GM21576 (cell line): Measurements from ENCODE around the gene TENT4B.
A peak's percentile ranks its signal among the peaks of the same experiment; 100 is the strongest.

ENCODE experiments used
- ATAC-seq: cut with Tn5 transposase; IDR thresholded peaks from one replicate; pipeline ENCODE4 v1.9.1; 2021; ENCODE audit warnings: mild to moderate bottlenecking, moderate library complexity; ENCODE audit not compliant: unreplicated experiment

The TENT4B gene

GRCh38 chr16:50195276-50195675, 42.2 kb downstream of the TENT4B start:
- no peak for ATAC-seq

- ATAC-seq, result no peak
These were observed 42.6 kb downstream of the TENT4B start for GRCh38 chr16:50195756-50196155.

GRCh38 chr16:50197582-50197981, 44.5 kb downstream of the TENT4B start:
- no peak for ATAC-seq

- ATAC-seq, result no peak
These were observed 45.8 kb downstream of the TENT4B start for GRCh38 chr16:50198802-50199403.

GRCh38 chr16:50201787-50202186, 48.7 kb downstream of the TENT4B start:
- ATAC-seq, result no peak

- ATAC-seq, result no peak
These were observed 50.0 kb downstream of the TENT4B start for GRCh38 chr16:50202926-50203624.

- no peak for ATAC-seq
These were observed 50.6 kb downstream of the TENT4B start for GRCh38 chr16:50203681-50204080.

GRCh38 chr16:50204453-50205108, 51.5 kb downstream of the TENT4B start:
- no peak for ATAC-seq

GRCh38 chr16:50207652-50208051, 54.5 kb downstream of the TENT4B start:
- no peak for ATAC-seq

GRCh38 chr16:50208460-50208931, 55.4 kb downstream of the TENT4B start:
- no peak for ATAC-seq

- ATAC-seq, result no peak
These were observed 56.6 kb downstream of the TENT4B start for GRCh38 chr16:50209546-50210265.

GRCh38 chr16:50210266-50211038, 57.3 kb downstream of the TENT4B start:
- ATAC-seq, result peak; percentile 83

GRCh38 chr16:50213939-50214519, 60.9 kb downstream of the TENT4B start:
- no peak for ATAC-seq

- no peak for ATAC-seq
These were observed 62.6 kb downstream of the TENT4B start for GRCh38 chr16:50215680-50216079.

- no peak for ATAC-seq
These were observed 63.1 kb downstream of the TENT4B start for GRCh38 chr16:50216231-50216630.

- ATAC-seq, result no peak
These were observed 66.4 kb downstream of the TENT4B start for GRCh38 chr16:50219402-50219975.

- ATAC-seq, result no peak
These were observed 71.2 kb downstream of the TENT4B start for GRCh38 chr16:50224286-50224685.

- no peak for ATAC-seq
These were observed 74.0 kb downstream of the TENT4B start for GRCh38 chr16:50227120-50227519.

GRCh38 chr16:50227665-50228064, 74.6 kb downstream of the TENT4B start:
- ATAC-seq, result no peak

- ATAC-seq, result no peak
These were observed 75.3 kb downstream of the TENT4B start for GRCh38 chr16:50228364-50228868.
